Superior temporal gyrus (tissue), 1 donor: ENCODE results near the gene GNAS-AS1.
A peak's percentile ranks its signal among the peaks of the same experiment; 100 is the strongest.

ENCODE experiments used
- DNase-seq: peaks from one replicate; pipeline ENCODE4 v3.0.0-alpha.2; 2016; ENCODE audit errors: extremely low spot score

The GNAS-AS1 gene

GRCh38 chr20:58850693-58851174 is at the start of gene GNAS-AS1:
Gene GNAS-AS1, minus strand, starts transcription at chr20:58850902.
- DNase-seq: peak; percentile 60

DNA sequence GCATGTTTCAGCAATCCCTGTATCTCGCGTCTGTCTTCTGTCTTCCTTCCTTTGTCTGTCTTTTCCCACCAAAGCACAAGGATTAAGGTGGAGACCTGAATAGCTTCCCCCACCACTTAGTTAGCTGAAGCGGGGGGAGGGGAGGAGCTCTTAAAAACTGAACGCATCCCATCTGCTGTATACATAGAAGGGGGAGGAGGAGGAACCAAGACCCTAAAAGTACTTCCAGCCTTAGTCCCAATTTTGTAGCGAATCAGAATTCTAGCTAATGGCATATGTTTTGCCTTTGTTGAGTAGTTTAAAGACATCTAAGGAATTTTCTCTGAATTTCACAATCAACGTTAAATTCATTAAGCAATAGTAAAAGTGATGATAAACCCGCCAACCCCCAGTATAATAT is 49.7 kb upstream of the GNAS-AS1 start:
- DNase-seq: no peak

- no peak for DNase-seq
Measured at GRCh38 chr20:58899512-58899911, 48.8 kb upstream of the GNAS-AS1 start.

GRCh38 chr20:58898629-58899408 is 48.1 kb upstream of the GNAS-AS1 start:
- DNase-seq: no peak

- DNase-seq: no peak
Measured at GRCh38 chr20:58897488-58897887, 46.8 kb upstream of the GNAS-AS1 start.

GRCh38 chr20:58896820-58897219 is 46.1 kb upstream of the GNAS-AS1 start:
- no peak for DNase-seq

DNA sequence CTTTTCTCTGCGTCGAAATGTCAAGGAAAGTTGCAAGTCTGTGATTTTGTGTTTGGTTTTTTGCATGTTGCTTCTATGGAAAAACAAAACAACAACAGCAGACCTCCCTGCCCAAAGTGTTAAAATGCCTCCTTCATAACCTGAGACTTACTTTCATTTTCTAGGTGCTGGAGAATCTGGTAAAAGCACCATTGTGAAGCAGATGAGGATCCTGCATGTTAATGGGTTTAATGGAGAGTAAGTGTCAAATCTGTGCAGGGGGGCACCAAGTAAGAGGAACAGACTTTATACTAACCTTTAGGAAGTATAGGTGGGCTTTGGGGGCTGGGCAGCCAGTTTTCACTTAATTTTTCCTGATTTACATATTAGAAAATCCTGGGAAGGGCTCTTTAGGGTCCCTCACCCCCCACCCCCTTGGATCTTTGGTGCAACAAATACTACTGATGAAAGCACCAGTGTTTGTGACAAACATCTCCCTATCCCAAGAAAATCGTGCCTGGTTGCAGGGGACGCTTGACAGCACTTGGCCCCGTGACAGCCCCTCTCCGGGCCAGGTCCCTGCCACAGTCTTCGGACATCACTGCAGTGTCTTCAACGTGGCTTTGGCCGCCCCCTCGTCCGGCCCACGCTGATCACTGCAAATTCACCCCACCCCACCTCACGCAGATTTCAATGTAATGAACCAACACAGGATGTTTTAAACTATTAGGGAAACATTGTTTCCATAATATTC is 44.9 kb upstream of the GNAS-AS1 start:
- no peak for DNase-seq

- no peak for DNase-seq
Measured at GRCh38 chr20:58894652-58895447, 44.1 kb upstream of the GNAS-AS1 start.

DNA sequence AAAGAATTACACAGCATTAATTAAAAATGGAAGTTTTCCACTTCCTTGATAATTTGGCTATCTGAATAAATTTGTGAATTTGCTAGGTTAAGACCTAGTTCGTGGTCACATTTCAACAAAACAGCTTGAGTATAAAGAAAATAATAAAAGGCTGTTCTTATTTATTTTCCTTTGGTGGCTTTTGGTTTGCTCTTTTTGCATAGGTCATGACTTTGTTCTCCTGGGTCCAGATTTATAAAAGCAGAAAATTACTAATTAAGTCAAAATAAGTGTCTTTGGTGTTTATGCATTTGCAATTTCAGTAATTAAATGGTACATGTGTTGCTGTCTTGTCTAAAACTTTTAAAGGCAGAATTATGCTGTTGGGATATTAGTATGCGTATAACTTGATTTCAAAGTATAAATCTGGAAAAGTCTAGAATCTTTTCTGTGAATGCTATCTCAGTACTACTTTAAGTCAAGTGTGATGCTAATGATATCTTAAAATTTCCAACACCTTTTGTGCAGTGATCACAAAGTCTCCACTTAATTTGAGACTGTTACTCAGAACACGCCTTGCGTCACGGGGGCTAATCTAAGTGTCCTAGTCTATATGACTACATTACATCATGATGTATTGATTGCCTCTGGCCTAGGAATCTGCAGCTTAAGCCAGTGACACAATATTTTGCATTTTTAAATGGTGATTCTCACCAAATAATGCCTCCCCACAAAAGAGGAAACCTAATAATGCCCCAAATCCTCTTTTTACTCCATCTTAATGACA is 42.8 kb upstream of the GNAS-AS1 start:
- no peak for DNase-seq

DNA sequence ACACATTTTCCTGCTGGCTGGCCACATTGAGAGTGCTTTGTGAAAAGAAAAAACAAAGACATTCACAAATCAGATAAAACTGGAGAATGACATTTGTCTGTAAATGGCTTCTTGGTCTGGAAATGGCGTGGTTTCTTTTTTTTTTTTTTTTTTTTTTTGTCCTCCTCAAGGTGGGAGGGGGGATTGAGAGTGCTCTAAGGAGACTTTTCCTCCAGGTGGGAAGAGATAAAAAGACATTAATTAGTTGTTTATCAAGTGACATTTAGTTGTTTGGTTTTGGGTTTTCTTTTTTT is 42.2 kb upstream of the GNAS-AS1 start:
- no peak for DNase-seq

GRCh38 chr20:58892141-58892931 is 41.6 kb upstream of the GNAS-AS1 start:
- DNase-seq: no peak

DNA sequence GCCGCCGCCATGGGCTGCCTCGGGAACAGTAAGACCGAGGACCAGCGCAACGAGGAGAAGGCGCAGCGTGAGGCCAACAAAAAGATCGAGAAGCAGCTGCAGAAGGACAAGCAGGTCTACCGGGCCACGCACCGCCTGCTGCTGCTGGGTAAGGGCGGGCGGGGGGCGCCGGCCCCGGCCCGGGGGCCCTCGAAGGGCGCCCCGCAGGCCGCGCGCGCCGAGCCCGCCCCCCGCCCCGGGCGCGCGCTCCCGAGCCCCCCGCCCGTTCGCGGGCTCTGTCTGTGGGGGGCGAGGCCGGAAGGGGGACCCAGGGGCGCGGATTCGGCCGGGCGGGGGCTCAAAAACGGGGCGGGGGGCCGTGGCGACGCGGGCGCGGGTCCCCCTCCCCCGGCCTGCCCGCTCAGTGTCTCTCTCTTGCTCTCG is 41.0 kb upstream of the GNAS-AS1 start:
- no peak for DNase-seq

DNA sequence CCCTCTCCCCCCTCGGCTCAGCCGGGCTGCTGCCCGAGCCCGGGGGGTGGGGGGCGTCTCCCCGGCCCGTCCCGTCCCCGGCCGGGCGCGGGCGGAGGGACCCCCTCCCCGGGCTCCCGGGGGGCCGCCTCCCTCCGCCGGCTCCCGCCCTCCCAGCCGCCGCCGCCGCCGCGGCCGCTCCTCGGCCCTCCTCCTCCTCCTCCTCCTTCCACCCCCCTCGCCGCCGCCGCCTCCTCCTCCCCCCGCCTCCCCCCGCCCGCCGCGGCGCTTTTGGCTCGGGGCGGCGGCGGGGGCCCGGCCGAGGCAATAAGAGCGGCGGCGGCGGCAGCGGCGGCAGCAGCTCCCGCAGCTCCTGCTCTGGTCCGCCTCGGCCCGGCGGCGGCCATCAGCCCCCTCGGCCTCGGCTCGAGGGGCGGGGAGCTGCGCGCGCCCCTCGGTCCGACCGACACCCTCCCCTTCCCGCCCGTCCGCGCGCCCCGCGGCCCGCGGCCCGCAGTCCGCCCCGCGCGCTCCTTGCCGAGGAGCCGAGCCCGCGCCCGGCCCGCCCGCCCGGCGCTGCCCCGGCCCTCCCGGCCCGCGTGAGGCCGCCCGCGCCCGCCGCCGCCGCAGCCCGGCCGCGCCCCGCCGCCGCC is 40.5 kb upstream of the GNAS-AS1 start:
- DNase-seq: no peak

DNA sequence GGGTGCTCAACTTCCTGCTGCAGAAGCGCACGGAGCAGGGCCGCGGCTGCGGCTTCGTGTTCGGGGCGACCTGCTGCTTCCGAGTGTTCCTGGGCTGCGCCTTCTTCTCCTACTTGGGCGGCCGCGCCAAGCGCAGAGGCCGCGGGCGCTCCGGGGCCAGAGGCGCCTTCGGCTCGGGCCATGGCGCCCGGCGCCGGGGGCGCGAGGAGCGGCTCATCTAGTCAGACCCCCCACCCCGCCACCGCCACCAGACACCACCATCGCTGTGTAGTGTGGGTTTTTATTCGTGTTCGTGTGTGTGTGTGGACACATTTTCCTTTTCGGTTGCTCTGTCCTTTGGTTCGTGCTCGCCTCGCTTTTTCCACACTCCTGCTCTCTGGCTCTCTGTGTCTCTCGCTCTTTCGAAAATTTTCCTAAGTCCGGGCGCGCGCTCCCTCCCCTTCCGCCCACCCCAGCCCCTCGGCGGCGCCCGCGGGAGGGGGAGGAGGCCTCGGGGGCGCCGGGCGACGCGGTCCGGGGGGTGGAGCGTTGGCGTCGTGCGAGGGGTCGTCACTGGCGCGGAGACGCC is 39.9 kb upstream of the GNAS-AS1 start:
- no peak for DNase-seq

- DNase-seq: no peak
Measured at GRCh38 chr20:58889798-58890517, 39.3 kb upstream of the GNAS-AS1 start.

DNA sequence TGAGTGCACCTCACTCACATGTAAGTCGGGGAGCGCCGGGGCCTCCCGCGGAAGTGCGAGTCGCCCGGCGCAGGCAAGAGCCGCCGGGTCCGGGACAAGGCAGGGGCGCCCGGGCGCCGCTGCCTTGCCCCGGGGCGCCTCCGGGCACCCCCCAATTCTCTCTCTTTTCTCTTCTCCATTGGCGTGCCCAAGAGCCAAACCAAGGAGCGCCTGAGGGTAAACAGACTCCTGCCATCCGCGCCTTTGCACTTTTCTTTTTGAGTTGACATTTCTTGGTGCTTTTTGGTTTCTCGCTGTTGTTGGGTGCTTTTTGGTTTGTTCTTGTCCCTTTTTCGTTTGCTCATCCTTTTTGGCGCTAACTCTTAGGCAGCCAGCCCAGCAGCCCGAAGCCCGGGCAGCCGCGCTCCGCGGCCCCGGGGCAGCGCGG is 38.6 kb upstream of the GNAS-AS1 start:
- DNase-seq: no peak

DNA sequence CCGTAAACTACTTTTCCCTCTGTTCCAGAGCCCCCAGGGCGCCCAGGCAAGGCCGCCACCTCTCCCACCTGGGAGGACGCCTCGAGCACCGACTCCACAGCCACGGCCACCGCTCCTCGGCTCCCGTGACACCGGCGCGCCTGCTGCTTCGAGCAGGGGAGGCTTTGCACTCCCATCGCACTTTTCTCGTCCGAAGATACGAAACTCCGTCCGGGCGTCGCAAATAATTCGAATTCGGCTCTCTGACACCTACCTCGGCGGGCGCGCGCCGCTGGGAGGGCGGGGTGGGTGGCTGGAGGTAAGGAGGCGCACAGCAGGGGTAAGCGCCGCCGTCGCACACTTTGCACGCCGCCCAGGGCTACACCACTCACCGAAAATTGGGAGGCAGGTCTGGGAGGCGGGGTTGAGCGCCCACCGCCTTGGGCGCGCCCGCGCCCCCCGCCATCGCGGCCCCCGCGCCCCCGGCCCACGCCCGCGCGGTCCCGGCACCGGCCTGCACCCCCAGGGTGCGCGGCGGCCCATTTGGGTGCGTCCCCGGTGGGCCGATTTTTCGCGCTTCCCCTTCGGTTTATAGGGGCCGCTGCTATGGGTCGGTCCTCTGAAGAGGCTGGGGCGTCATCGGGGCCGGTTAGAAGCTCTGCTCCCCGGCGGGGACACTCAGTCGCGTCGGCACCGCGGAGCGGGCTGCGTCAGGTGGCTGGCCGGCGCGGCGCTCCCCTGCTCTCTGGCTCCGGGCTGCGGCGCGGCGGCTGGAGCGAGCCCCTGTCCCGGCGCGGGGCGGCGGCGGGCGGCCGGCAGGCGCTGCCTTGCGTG is 38.0 kb upstream of the GNAS-AS1 start:
- DNase-seq: no peak

GRCh38 chr20:58888103-58888502 is 37.4 kb upstream of the GNAS-AS1 start:
- no peak for DNase-seq
